A673 (cell line): Measurements from ENCODE around the gene PTK7. TPM values are rescaled to one million over a fixed set of nuclear protein-coding genes. Genes with fewer than 3 reads are reported as not detected.

Source experiments
- BruUV-seq: library from RNA; stranded (reverse); fragments of 400-500 nt; replicated peaks from 2 replicates; lab custom pipeline; 2021; lab: Mats Ljungman, UMichigan
- CTCF ChIA-PET: fragments of 300-600 bp; sonication (Branson Sonifier 250); formaldehyde crosslinking; loops from one replicate; lab custom pipeline; 2022; ENCODE audit warnings: antibody characterized with exemption; lab: Charles Lee
- POLR2A ChIA-PET: fragments of 300-600 bp; sonication (Branson Sonifier 250); formaldehyde crosslinking; loops from one replicate; lab custom pipeline; 2022; ENCODE audit warnings: antibody characterized with exemption; ENCODE audit not compliant: low non-redundant PET; lab: Charles Lee
- DNase-seq: peaks from one replicate; pipeline ENCODE4 v3.0.0-alpha.2; 2015; ENCODE audit warnings: low spot score
- H3K27ac ChIP-seq: fragments of 200-600 bp; sonication (generic); 2 replicates; pipeline ENCODE4 v1.5.1; 2016; ENCODE audit warnings: mixed run types, low read depth, mild to moderate bottlenecking, mixed read lengths, antibody characterized with exemption, low read length; ENCODE audit not compliant: poor library complexity, severe bottlenecking
- H3K27me3 ChIP-seq: fragments of 200-600 bp; sonication (generic); replicated peaks from 2 replicates; pipeline ENCODE4 v1.6.1; 2017; ENCODE audit warnings: mixed run types, low read depth, mild to moderate bottlenecking, mixed read lengths, antibody characterized with exemption, low read length; ENCODE audit not compliant: insufficient read depth, poor library complexity
- H3K36me3 ChIP-seq: fragments of 200-600 bp; sonication (generic); 2 replicates; pipeline ENCODE4 v1.6.1; 2016; ENCODE audit warnings: mixed run types, mild to moderate bottlenecking, mixed read lengths, antibody characterized with exemption, low read length; ENCODE audit not compliant: insufficient read depth, poor library complexity, severe bottlenecking
- H3K4me1 ChIP-seq: fragments of 200-600 bp; sonication (generic); 2 replicates; pipeline ENCODE4 v1.6.1; 2017; ENCODE audit warnings: mixed run types, mild to moderate bottlenecking, mixed read lengths, antibody characterized with exemption, low read length; ENCODE audit not compliant: insufficient read depth, poor library complexity, severe bottlenecking
- H3K4me3 ChIP-seq: fragments of 200-600 bp; sonication (generic); 2 replicates; pipeline ENCODE4 v1.5.1; 2016; ENCODE audit warnings: low read depth, mixed run types, mild to moderate bottlenecking, mixed read lengths, low read length; ENCODE audit not compliant: poor library complexity, severe bottlenecking
- H3K9me3 ChIP-seq: fragments of 200-600 bp; sonication (generic); 2 replicates; pipeline ENCODE4 v1.6.1; 2016; ENCODE audit warnings: mixed run types, low read depth, mild to moderate bottlenecking, mixed read lengths, antibody characterized with exemption, low read length; ENCODE audit not compliant: poor library complexity, severe bottlenecking
- EZH2 ChIP-seq: fragments of 200-600 bp; sonication (generic); IDR thresholded peaks from 2 replicates; pipeline ENCODE4 v1.6.1; 2017; ENCODE audit warnings: borderline replicate concordance, low read depth, mild to moderate bottlenecking, mixed read lengths, antibody characterized with exemption, low read length; ENCODE audit not compliant: poor library complexity, severe bottlenecking
- intact Hi-C: fragments of 100-400 bp; cut with micrococcal nuclease; formaldehyde crosslinking; loops from one replicate; pipeline ENCODE4 v1.10.0; 2022; ENCODE audit not compliant: unreplicated experiment
- total RNA-seq: library from RNA; stranded (reverse); gene quantifications from 2 replicates; pipeline ENCODE4 v1.2.3, GENCODE V29; 2021

The PTK7 gene
- total RNA-seq, 1 experiment from 2014 or later, result 84.5 TPM

DNA sequence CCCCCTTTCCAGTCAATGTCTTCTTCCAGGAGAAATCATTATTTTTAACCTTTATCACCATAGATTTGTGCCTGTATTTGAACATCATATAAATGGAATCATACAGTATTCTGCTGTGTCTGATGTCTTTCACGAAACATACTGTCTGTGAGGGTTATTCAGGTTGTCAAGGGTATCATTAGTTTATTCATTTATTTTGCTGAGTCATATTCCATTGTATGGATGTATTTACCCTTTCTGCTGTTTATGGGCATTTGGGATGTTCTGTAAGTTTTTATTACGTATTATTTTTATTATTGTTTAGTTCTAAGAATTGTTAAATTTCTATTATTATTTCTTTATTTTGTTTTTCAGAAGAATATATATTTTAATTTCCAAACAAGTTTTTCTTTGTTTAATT lies 131.2 kb downstream of the PTK7 start:
- intact Hi-C loops, result no loop called here
- no peak for DNase-seq
- Histone ChIP-seq H3K4me3 (no peak overlapping the region), H3K27ac (no peak overlapping the region), H3K27me3 (no peaks in the 10 kb centered on the region), H3K9me3 (no peaks in the 10 kb centered on the region), H3K4me1 (no peaks in the 10 kb centered on the region), H3K36me3 (no peaks in the 10 kb centered on the region)
- ChIA-PET POLR2A (no interaction called here), CTCF (no interaction called here)
- BruUV-seq, result no TSS peak
- TF ChIP-seq EZH2, result no peak

Other genes starting within 250 kb of the PTK7 start
- 168 and 183 TPM in 2 replicates for gene RPL7L1, start 196.7 kb upstream of the PTK7 start, total RNA-seq
- not detected in 2 replicates for gene PTCRA, start 160.3 kb upstream of the PTK7 start, total RNA-seq
- gene CNPY3, start 146.8 kb upstream of the PTK7 start, total RNA-seq, result 34.5 and 37.7 TPM in 2 replicates
- 1.2 and 1.8 TPM in 2 replicates for gene GNMT, start 115.6 kb upstream of the PTK7 start, total RNA-seq
- 25.9 and 26.1 TPM in 2 replicates for gene PEX6, start 97.1 kb upstream of the PTK7 start, total RNA-seq
- gene PPP2R5D, start 91.7 kb upstream of the PTK7 start, total RNA-seq, result 73.6 and 77.1 TPM in 2 replicates
- gene MEA1, start 62.4 kb upstream of the PTK7 start, total RNA-seq, result 113 and 125 TPM in 2 replicates
- gene KLHDC3, start 62.1 kb upstream of the PTK7 start, total RNA-seq, result 90.1 and 108 TPM in 2 replicates
- 104 and 115 TPM in 2 replicates for gene RRP36, start 54.7 kb upstream of the PTK7 start, total RNA-seq
- 29.4 and 30.7 TPM in 2 replicates for gene CUL7, start 22.5 kb upstream of the PTK7 start, total RNA-seq
- gene MRPL2, start 16.9 kb upstream of the PTK7 start, total RNA-seq, result 95.8 and 127 TPM in 2 replicates
- gene KLC4, start 16.7 kb upstream of the PTK7 start, total RNA-seq, result 21.3 and 35.6 TPM in 2 replicates
- 28.7 and 33.2 TPM in 2 replicates for gene SRF, start 95.0 kb downstream of the PTK7 start, total RNA-seq
- gene CUL9, start 105.9 kb downstream of the PTK7 start, total RNA-seq, result 38.7 and 50.7 TPM in 2 replicates
- 55.1 and 69.4 TPM in 2 replicates for gene DNPH1, start 153.2 kb downstream of the PTK7 start, total RNA-seq
- gene TTBK1, start 167.2 kb downstream of the PTK7 start, total RNA-seq, result not detected in 2 replicates
- gene SLC22A7, start 221.9 kb downstream of the PTK7 start, total RNA-seq, result not detected in 2 replicates
- 2.4 TPM in 2 replicates for gene CRIP3, start 232.5 kb downstream of the PTK7 start, total RNA-seq